Mucosa of rectum (tissue), 2 donors: ENCODE results near the gene CDKL4.
"Not testable (repeated sequence)": the region's sequence is repeated elsewhere in the genome, so short reads cannot be mapped to it uniquely, and the experiment has no call there.

Experiments used
- H3K27ac ChIP-seq, 2 donors: one replicate each; pipeline ENCODE4 v1.7.0; 2013; ENCODE audit warnings: inconsistent platforms in 2 of 2, low read depth in 2 of 2, low read length in 2 of 2
- H3K27me3 ChIP-seq, 2 donors: one replicate each; pipeline ENCODE4 v1.7.0; 2013; ENCODE audit warnings: low read length in 2 of 2; ENCODE audit not compliant: control insufficient read depth in 2 of 2, insufficient read depth in 2 of 2
- H3K36me3 ChIP-seq, 2 donors: one replicate each; pipeline ENCODE4 v1.7.0; 2013; ENCODE audit warnings: low read length in 2 of 2; ENCODE audit not compliant: control insufficient read depth in 2 of 2, insufficient read depth in 2 of 2
- H3K4me1 ChIP-seq, 2 donors: one replicate each; pipeline ENCODE4 v1.7.0; 2013; ENCODE audit warnings: low read length in 2 of 2, mild to moderate bottlenecking in 1 of 2; ENCODE audit not compliant: control insufficient read depth in 2 of 2, insufficient read depth in 2 of 2
- H3K4me3 ChIP-seq, 2 donors: one replicate each; pipeline ENCODE4 v1.7.0; 2013; ENCODE audit warnings: low read length in 2 of 2
- H3K9ac ChIP-seq, 2 donors: one replicate each; pipeline ENCODE4 v1.7.0; 2013; ENCODE audit warnings: low read length in 2 of 2, low read depth in 1 of 2, mild to moderate bottlenecking in 1 of 2
- H3K9me3 ChIP-seq, 2 donors: one replicate each; pipeline ENCODE4 v1.7.0; 2013; ENCODE audit warnings: low read length in 2 of 2; ENCODE audit not compliant: control insufficient read depth in 2 of 2
- donor health status: healthy.
- donor health status: Normal muscosa, but diverticular disease.

CDKL4 gene

GRCh38 chr2:39181297-39181696 lies 62.5 kb downstream of the CDKL4 start:
- no peaks in the 10 kb centered on the region for H3K4me1 ChIP-seq

GRCh38 chr2:39179974-39180960 lies 63.5 kb downstream of the CDKL4 start:
- H3K9me3 ChIP-seq, result no peaks in the 10 kb centered on the region
- H3K4me3 ChIP-seq, result no peak overlapping the region

More at GRCh38 chr2:39181297-39181696, 62.5 kb downstream of the CDKL4 start:
- Histone ChIP-seq H3K9me3 (no peaks in the 10 kb centered on the region), H3K4me3 (no peak overlapping the region), H3K27me3 (no peaks in the 10 kb centered on the region), H3K9ac (no peak overlapping the region), H3K27ac (no peak overlapping the region), H3K36me3 (no peaks in the 10 kb centered on the region)

GRCh38 chr2:39178756-39179155 lies 65.0 kb downstream of the CDKL4 start:
- H3K9me3 ChIP-seq, result no peaks in the 10 kb centered on the region
- no peaks in the 10 kb centered on the region for H3K36me3 ChIP-seq
- no peak overlapping the region for H3K4me3 ChIP-seq
- no peaks in the 10 kb centered on the region for H3K4me1 ChIP-seq
- no peak overlapping the region for H3K27ac ChIP-seq
- H3K27me3 ChIP-seq, result no peaks in the 10 kb centered on the region
- no peak overlapping the region for H3K9ac ChIP-seq

More at GRCh38 chr2:39179974-39180960, 63.5 kb downstream of the CDKL4 start:
- Histone ChIP-seq H3K36me3 (no peaks in the 10 kb centered on the region), H3K4me1 (no peaks in the 10 kb centered on the region), H3K27ac (no peak overlapping the region), H3K9ac (no peak overlapping the region), H3K27me3 (no peaks in the 10 kb centered on the region)

GRCh38 chr2:39176997-39177396 lies 66.8 kb downstream of the CDKL4 start:
- no peaks in the 10 kb centered on the region for H3K27me3 ChIP-seq
- no peak overlapping the region for H3K9ac ChIP-seq
- H3K4me3 ChIP-seq, result no peak overlapping the region
- no peaks in the 10 kb centered on the region for H3K36me3 ChIP-seq
- no peak overlapping the region for H3K27ac ChIP-seq
- H3K4me1 ChIP-seq, result no peaks in the 10 kb centered on the region
- H3K9me3 ChIP-seq, result no peaks in the 10 kb centered on the region

GRCh38 chr2:39175026-39175812 lies 68.6 kb downstream of the CDKL4 start:
- Histone ChIP-seq H3K9me3 (no peaks in the 10 kb centered on the region), H3K9ac (no peak overlapping the region), H3K4me1 (no peaks in the 10 kb centered on the region), H3K27ac (no peak overlapping the region), H3K27me3 (no peaks in the 10 kb centered on the region), H3K4me3 (no peak overlapping the region), H3K36me3 (no peaks in the 10 kb centered on the region)

GRCh38 chr2:39174022-39174421 lies 69.7 kb downstream of the CDKL4 start:
- Histone ChIP-seq H3K27ac (no peak overlapping the region), H3K36me3 (no peaks in the 10 kb centered on the region), H3K9ac (no peak overlapping the region), H3K27me3 (no peaks in the 10 kb centered on the region), H3K4me3 (no peak overlapping the region), H3K9me3 (no peaks in the 10 kb centered on the region), H3K4me1 (no peaks in the 10 kb centered on the region)

GRCh38 chr2:39172047-39172706 lies 71.6 kb downstream of the CDKL4 start:
- H3K4me3 ChIP-seq, H3K9me3 ChIP-seq, H3K36me3 ChIP-seq, H3K9ac ChIP-seq, H3K4me1 ChIP-seq, H3K27me3 ChIP-seq, H3K27ac ChIP-seq: not testable (repeated sequence)

GRCh38 chr2:39171621-39172020 lies 72.1 kb downstream of the CDKL4 start:
- Histone ChIP-seq H3K27ac (no peak overlapping the region), H3K9me3 (no peaks in the 10 kb centered on the region), H3K36me3 (no peaks in the 10 kb centered on the region), H3K9ac (no peak overlapping the region), H3K4me3 (no peak overlapping the region), H3K27me3 (no peaks in the 10 kb centered on the region), H3K4me1 (no peaks in the 10 kb centered on the region)

GRCh38 chr2:39164089-39164488 lies 79.7 kb downstream of the CDKL4 start:
- no peaks in the 10 kb centered on the region for H3K27me3 ChIP-seq
- no peaks in the 10 kb centered on the region for H3K36me3 ChIP-seq
- H3K4me1 ChIP-seq, result no peaks in the 10 kb centered on the region
- H3K27ac ChIP-seq, result no peak overlapping the region
- H3K9me3 ChIP-seq, result no peaks in the 10 kb centered on the region
- H3K9ac ChIP-seq, result no peak overlapping the region
- H3K4me3 ChIP-seq, result no peak overlapping the region

GRCh38 chr2:39160982-39161381 lies 82.8 kb downstream of the CDKL4 start:
- no peak overlapping the region for H3K27ac ChIP-seq
- H3K36me3 ChIP-seq, result no peaks in the 10 kb centered on the region
- no peaks in the 10 kb centered on the region for H3K9me3 ChIP-seq
- H3K4me3 ChIP-seq, result no peak overlapping the region
- no peak overlapping the region for H3K9ac ChIP-seq
- no peaks in the 10 kb centered on the region for H3K27me3 ChIP-seq
- H3K4me1 ChIP-seq, result no peaks in the 10 kb centered on the region
